Measurements from ENCODE around the gene CNPPD1.
A peak's percentile ranks its signal among the peaks of the same experiment; 100 is the strongest.
"Not testable (repeated sequence)": the region's sequence is repeated elsewhere in the genome, so short reads cannot be mapped to it uniquely, and the experiment has no call there.

Gene CNPPD1

DNA sequence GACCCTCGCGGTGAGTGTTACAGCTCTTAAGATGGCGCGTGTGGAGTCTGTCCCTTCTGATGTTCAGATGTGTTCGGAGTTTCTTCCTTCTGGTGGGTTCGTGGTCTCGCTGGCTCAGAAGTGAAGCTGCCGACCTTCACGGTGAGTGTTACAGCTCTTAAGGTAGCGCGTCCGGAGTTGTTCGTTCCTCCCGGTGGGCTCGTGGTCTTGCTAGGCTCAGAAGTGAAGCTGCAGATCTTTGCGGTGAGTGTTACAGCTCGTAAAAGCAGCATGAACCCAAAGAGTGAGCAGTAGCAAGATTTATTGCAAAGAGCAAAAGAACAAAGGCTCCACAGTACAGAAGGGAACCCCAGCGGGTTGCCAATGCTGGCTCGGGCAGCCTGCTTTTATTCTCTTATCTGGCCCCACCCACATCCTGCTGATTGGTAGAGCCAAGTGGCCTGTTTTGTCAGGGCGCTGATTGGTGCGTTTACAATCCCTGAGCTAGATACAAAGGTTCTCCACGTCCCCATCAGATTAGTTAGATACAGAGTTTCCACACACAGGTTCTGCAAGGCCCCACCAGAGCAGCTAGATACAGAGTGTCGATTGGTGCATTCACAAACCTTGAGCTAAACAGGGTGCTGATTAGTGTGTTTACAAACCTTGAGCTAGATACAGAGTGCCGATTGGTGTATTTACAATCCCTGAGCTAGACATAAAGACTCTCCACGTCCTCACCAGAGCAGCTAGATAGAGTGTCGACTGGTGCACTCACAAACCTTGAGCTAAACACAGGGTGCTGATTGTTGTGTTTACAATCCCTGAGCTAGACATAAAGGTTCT lies 24.0 kb upstream of the CNPPD1 start:
- H3K4me3 Mint-ChIP-seq = peak overlapping the region; percentile 73
- not testable (repeated sequence) for H3K27me3 Mint-ChIP-seq; H3K9me3 Mint-ChIP-seq; H3K36me3 Mint-ChIP-seq (ENCODE audit: low read depth)
- DNase-seq = peak; percentile 61
- peaks cover 19% of the 10 kb centered on the region for H3K4me1 Mint-ChIP-seq (ENCODE audit: low read depth)
- H3K27ac Mint-ChIP-seq = peak overlapping the region; percentile 88

DNA sequence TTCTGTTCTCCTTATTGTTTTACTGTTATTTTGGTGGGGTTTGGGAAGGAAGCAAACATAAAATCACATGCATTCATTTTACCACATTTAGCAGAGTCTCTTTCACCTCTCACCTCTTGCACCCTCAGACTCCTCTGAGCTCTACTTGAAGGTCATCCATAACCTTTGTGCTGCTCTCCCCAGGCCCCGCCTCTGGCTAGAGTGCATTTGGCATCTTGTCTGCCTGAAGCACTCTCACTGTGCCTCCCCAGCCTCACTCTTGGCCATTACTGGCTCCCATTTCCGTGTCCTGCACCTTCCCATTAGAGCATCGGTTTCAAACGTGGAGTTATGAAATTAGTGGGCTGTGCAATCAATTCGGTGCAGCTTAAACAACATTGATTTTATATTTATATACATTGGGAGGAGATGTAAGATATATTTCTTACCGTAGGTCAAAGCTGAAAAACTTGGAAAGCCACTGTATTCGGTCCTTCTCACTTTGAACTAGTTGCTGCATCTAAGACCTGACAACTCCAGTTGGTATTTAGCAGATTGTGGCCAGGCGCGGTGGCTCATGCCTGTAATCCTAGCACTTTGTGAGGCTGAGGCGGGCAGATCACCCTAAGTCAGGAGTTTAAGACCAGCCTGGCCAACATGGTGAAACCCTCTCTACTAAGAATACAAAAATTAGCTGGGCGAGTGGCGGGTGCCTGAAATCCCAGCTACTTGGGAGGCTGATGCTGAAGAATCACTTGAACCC lies 22.9 kb upstream of the CNPPD1 start:
- Mint-ChIP-seq H3K27me3 (peaks cover 5% of the 10 kb centered on the region), H3K36me3 (ENCODE audit: low read depth) (no peaks in the 10 kb centered on the region), H3K27ac (peak overlapping the region; percentile 34)

DNA sequence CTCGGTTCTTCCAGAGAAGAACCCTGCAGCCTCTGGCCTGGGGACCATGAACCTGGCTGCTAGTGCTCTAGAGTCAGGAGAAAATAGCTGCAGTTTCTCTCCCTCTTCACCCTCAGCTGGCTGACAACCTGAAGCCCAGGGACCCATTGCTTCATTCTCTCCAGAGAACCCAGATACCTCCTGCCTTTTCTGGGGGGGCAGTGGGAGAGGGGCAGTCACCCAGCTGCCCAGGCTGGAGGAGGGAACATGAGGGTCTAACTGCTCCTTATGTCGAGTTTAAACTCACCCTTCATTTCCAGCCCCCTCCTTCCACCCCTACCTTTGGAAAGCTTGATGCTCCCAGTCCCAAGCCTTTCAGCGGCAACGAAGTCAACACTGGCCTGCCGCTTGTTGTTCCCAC lies 22.2 kb upstream of the CNPPD1 start:
- Mint-ChIP-seq H3K4me3 (peak overlapping the region; percentile 46), H3K9me3 (peaks cover 4% of the 10 kb centered on the region), H3K27ac (peak overlapping the region; percentile 34), H3K4me1 (ENCODE audit: low read depth) (peaks cover 19% of the 10 kb centered on the region), H3K27me3 (peaks cover 5% of the 10 kb centered on the region), H3K36me3 (ENCODE audit: low read depth) (no peaks in the 10 kb centered on the region)
- DNase-seq = no peak

More for the DNA sequence above, 22.9 kb upstream of the CNPPD1 start:
- no peak for DNase-seq
- peaks cover 19% of the 10 kb centered on the region for H3K4me1 Mint-ChIP-seq (ENCODE audit: low read depth)
- H3K9me3 Mint-ChIP-seq = peaks cover 6% of the 10 kb centered on the region
- H3K4me3 Mint-ChIP-seq = peak overlapping the region; percentile 46

DNA sequence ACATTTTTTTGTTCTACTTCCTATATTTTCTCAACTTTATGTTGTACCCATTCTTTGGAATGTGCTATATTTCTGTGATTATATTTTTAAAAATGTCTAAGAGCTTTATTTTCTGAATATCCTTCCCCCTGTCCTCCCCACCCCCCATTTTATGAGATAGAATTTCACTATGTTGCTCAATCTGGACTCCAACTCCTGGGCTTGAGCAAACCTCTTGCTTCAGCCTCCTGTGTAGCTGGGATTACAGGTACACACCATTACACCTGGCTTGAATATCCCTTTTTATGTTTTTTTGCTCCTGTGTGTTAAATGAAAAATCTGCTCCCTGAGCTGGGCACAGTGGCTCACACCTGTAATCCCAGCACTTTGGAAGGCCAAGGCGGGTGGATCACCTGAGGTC lies 20.7 kb upstream of the CNPPD1 start:
- Mint-ChIP-seq H3K4me1 (ENCODE audit: low read depth) (peaks cover 19% of the 10 kb centered on the region), H3K27me3 (peaks cover 5% of the 10 kb centered on the region), H3K9me3 (no peaks in the 10 kb centered on the region), H3K27ac (no peak overlapping the region), H3K36me3 (ENCODE audit: low read depth) (no peaks in the 10 kb centered on the region), H3K4me3 (no peak overlapping the region)
- no peak for DNase-seq

DNA sequence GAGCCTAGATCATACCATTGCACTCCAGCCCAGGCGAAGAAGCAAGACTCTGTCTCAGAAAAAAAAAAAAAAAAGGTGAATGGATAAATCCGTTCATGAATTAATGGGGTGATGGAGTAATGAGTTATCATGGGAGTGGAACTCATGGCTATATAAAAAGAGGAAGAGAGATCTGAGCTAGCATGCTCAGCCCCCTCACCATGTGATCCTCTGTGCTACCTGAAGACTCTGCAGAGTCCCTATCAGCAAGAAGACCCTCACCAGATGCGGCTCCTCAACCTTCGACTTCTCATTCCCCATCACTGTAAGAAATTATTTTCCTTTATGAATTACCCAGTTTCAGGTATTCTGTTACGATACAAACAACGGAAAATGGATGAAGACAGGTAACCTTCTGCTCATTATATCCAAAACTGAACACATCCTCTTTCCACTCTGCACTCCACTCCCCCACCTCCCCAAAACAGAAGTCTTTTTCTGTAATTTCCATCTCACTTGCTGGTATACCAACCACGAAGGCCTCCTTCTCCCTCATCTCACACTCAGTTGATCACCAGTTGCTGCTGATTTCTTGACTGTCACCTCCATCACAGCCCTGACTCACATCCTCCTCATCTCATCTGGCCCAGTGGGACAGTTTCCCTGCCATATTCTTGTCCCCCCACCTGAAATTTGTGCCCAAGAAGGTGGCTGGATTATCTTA lies 10.2 kb upstream of the CNPPD1 start:
- H3K4me3 Mint-ChIP-seq = no peak overlapping the region
- peaks cover 33% of the 10 kb centered on the region for H3K4me1 Mint-ChIP-seq (ENCODE audit: low read depth)
- no peaks in the 10 kb centered on the region for H3K27me3 Mint-ChIP-seq
- DNase-seq = no peak
- H3K27ac Mint-ChIP-seq = peak overlapping the region; percentile 88
- H3K36me3 Mint-ChIP-seq (ENCODE audit: low read depth) = peaks cover 43% of the 10 kb centered on the region
- H3K9me3 Mint-ChIP-seq = no peaks in the 10 kb centered on the region

DNA sequence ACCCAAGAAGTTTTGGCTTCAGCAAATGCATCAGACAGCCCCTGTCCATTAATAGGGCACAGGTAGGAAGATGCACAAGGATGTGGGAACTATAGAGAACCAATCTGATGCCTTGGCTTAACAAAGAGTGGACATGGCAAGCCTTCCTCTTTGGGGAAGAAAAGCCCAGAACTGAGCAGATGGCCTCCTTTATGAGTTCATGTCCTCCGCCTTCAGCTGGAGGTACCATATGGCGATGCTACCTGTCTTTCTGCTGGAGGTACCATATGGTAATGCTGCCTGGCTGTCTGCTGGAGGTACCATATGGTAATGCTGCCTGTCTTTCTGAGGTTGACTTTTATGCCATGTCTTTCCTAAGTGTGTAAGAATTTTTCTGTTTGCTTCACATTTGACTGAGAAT lies 7.4 kb upstream of the CNPPD1 start:
- H3K4me1 Mint-ChIP-seq (ENCODE audit: low read depth) = peaks cover 61% of the 10 kb centered on the region
- no peak overlapping the region for H3K4me3 Mint-ChIP-seq
- peaks cover 68% of the 10 kb centered on the region for H3K36me3 Mint-ChIP-seq (ENCODE audit: low read depth)
- peak overlapping the region; percentile 5 for H3K27ac Mint-ChIP-seq
- no peaks in the 10 kb centered on the region for H3K27me3 Mint-ChIP-seq
- DNase-seq = no peak
- no peaks in the 10 kb centered on the region for H3K9me3 Mint-ChIP-seq

DNA sequence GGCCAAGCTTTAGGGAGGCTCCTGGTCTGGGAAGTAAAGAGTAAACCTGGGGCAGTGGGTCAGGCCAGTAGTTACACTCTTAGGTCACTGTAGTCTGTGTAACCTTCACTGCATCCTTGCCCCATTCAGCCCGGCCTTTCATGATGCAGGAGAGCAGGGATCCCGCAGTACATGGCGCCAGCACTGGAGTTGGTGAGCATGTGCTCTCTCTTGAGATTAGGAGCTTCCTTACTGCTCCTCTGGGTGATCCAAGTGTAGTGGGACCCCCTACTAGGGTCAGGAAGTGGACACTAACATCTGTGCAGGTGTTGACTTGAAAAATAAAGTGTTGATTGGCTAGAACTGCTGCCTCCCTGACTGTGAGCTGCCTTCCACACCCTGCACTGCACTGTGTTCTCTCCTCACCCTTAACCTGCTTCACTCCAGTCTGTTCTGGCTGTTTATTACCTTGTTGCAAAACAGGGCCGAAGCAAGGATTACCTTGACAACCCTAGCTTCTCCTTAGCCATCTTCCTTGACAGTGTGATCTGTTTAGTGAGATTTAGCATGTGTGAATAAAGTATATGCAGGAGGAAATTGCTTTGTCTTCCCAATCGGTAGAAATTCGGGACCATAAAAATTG lies 6.5 kb upstream of the CNPPD1 start:
- H3K4me3 Mint-ChIP-seq = no peak overlapping the region
- H3K4me1 Mint-ChIP-seq (ENCODE audit: low read depth) = peaks cover 66% of the 10 kb centered on the region
- DNase-seq = no peak
- peak overlapping the region; percentile 83 for H3K27ac Mint-ChIP-seq
- H3K9me3 Mint-ChIP-seq = no peaks in the 10 kb centered on the region
- H3K27me3 Mint-ChIP-seq = no peaks in the 10 kb centered on the region
- H3K36me3 Mint-ChIP-seq (ENCODE audit: low read depth) = peaks cover 74% of the 10 kb centered on the region

DNA sequence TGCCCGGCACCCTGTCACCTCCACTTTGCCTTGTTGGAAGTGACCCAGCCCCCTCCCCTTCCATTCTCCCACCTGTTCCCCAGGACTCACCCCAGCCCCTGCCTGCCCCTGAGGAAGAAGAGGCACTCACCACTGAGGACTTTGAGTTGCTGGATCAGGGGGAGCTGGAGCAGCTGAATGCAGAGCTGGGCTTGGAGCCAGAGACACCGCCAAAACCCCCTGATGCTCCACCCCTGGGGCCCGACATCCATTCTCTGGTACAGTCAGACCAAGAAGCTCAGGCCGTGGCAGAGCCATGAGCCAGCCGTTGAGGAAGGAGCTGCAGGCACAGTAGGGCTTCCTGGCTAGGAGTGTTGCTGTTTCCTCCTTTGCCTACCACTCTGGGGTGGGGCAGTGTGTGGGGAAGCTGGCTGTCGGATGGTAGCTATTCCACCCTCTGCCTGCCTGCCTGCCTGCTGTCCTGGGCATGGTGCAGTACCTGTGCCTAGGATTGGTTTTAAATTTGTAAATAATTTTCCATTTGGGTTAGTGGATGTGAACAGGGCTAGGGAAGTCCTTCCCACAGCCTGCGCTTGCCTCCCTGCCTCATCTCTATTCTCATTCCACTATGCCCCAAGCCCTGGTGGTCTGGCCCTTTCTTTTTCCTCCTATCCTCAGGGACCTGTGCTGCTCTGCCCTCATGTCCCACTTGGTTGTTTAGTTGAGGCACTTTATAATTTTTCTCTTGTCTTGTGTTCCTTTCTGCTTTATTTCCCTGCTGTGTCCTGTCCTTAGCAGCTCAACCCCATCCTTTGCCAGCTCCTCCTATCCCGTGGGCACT lies 5.8 kb upstream of the CNPPD1 start:
- Mint-ChIP-seq H3K4me1 (ENCODE audit: low read depth) (peaks cover 67% of the 10 kb centered on the region), H3K9me3 (no peaks in the 10 kb centered on the region), H3K36me3 (ENCODE audit: low read depth) (peaks cover 78% of the 10 kb centered on the region), H3K27ac (peak overlapping the region; percentile 83), H3K4me3 (no peak overlapping the region), H3K27me3 (no peaks in the 10 kb centered on the region)
- DNase-seq = no peak

DNA sequence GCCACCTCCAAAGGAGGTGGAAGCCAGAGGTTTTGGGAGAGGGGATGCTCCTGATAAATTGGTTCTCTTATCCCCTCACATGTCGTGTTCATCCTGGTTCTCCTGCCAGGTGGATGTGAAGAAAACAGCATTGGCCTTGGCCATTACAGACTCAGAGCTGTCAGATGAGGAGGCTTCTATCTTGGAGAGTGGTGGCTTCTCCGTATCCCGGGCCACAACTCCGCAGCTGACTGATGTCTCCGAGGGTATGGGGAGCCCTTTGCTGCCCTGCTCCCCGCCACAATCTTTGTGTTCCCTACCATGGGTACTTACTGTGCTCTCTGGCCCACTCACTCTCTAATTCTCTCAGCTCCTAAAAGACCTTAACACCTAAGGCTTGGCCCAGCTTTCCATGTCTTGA lies 4.8 kb upstream of the CNPPD1 start:
- no peaks in the 10 kb centered on the region for H3K27me3 Mint-ChIP-seq
- no peak overlapping the region for H3K4me3 Mint-ChIP-seq
- H3K36me3 Mint-ChIP-seq (ENCODE audit: low read depth) = peaks cover 81% of the 10 kb centered on the region
- H3K9me3 Mint-ChIP-seq = no peaks in the 10 kb centered on the region
- DNase-seq = no peak
- H3K4me1 Mint-ChIP-seq (ENCODE audit: low read depth) = peaks cover 62% of the 10 kb centered on the region
- peak overlapping the region; percentile 83 for H3K27ac Mint-ChIP-seq

DNA sequence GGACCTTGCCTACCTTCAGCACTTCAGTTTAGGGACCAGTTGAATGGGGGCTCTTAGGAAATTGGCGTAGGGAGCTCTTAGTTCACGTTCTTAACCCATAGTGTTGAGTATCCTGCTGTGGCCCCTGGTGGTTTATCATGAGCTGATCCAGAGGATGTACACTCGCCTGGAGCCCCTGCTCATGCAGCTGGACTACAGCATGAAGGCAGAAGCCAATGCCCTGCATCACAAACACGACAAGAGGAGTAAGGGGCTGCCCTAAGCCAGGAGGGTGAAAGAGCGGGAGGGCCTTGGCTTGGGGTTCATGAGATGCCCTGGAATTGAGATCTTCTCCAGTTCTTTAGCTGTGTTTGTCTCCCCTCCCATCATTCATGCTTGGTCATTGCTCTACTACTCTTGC lies 4.2 kb upstream of the CNPPD1 start:
- peaks cover 59% of the 10 kb centered on the region for H3K4me1 Mint-ChIP-seq (ENCODE audit: low read depth)
- H3K27me3 Mint-ChIP-seq = no peaks in the 10 kb centered on the region
- peaks cover 81% of the 10 kb centered on the region for H3K36me3 Mint-ChIP-seq (ENCODE audit: low read depth)
- no peak overlapping the region for H3K4me3 Mint-ChIP-seq
- H3K27ac Mint-ChIP-seq = peak overlapping the region; percentile 83
- no peak for DNase-seq
- H3K9me3 Mint-ChIP-seq = no peaks in the 10 kb centered on the region

DNA sequence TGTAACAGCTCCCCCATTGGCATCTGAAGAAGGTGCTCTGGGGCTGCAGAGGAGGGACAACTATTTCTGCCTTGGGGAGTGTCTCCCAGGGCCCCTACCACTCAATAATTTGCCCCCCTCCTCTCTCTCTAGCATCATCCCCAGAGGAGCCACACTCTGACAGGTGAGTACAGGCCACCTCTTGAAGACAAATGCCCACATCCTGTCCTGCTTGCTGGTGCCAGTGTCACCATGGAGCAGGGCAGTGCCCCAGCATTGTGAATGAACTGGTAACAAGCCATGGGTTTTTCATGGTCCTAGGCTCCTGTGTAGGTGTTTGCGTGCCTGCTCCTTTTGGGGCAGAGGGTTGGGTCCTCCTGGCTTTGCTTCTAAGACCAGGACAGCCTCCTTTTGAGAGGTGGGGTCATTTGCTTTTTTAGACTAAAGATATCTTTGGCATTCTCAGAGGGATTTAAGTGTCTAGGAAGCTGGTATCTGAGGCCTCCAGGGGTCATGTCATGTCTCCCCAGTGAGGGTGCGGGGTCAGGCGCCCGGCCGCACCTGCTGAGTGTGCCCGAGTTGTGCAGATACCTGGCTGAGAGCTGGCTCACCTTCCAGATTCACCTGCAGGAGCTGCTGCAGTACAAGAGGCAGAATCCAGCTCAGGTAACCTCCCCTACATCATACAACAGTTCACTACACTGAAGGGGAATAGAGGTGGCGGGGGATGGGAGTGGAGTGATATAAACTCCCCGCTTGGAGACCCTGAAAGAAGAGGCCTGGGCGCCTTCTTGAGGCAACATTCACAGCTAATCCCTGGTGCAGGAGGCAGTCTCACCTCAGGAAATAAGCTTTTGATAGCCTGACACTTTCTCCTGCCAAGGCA lies 3.1 kb upstream of the CNPPD1 start:
- Mint-ChIP-seq H3K4me3 (peak overlapping the region; percentile 83), H3K4me1 (ENCODE audit: low read depth) (peaks cover 68% of the 10 kb centered on the region), H3K27me3 (no peaks in the 10 kb centered on the region), H3K27ac (peak overlapping the region; percentile 88), H3K36me3 (ENCODE audit: low read depth) (peaks cover 80% of the 10 kb centered on the region), H3K9me3 (no peaks in the 10 kb centered on the region)
- no peak for DNase-seq

DNA sequence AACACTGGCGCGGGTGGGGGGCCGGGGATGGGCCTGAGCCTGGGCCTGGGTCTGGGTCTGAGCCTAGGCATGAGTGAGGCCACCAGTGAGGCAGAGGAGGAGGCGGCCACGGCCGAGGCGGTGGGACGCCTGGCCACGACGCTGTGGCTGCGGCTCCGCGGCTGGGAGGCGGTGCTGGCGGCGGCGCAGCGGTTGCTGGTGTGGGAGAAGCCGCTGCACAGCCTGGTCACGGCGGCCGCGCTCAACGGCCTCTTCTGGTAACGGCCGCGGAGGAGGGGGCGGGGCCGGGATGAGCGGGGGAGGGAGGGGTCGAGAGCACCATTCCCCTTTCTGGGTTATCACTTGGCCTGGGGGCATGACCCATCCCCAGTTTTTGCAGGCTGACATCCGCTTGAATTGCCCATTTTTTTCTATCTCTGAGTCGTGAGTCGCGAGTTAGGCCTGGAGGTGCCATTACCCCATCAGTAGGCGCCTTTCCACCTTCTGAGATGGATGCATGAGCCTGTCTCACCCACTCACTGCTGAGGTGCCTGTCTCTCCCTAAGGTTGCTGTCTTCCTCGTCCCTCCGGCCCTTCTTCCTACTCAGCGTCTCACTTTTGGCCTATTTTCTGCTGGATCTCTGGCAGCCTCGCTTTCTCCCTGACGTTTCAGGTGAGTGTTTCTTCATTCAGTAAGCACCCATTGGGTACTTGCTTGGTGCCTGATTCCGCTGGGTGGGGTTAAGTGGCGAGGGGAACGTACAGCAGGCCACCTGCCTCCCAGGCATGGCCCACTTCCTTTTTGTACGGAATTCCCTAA lies 1.9 kb upstream of the CNPPD1 start:
- Mint-ChIP-seq H3K4me3 (peak overlapping the region; percentile 83), H3K27me3 (no peaks in the 10 kb centered on the region), H3K9me3 (no peaks in the 10 kb centered on the region), H3K27ac (peak overlapping the region; percentile 88), H3K36me3 (ENCODE audit: low read depth) (peaks cover 82% of the 10 kb centered on the region), H3K4me1 (ENCODE audit: low read depth) (peaks cover 75% of the 10 kb centered on the region)
- DNase-seq = no peak
